ENCODE results near the gene ADAMTS5.

ADAMTS5 gene

GRCh38 chr21:26892151-26892550, 74.7 kb downstream of the ADAMTS5 start:
- in situ Hi-C loops (cut with MboI; ENCODE audit: low sequenced_read_pairs): no loop called here

- in situ Hi-C loops (cut with MboI; ENCODE audit: low sequenced_read_pairs): no loop called here
These were observed 78.0 kb downstream of the ADAMTS5 start for GRCh38 chr21:26888931-26889330.

DNA sequence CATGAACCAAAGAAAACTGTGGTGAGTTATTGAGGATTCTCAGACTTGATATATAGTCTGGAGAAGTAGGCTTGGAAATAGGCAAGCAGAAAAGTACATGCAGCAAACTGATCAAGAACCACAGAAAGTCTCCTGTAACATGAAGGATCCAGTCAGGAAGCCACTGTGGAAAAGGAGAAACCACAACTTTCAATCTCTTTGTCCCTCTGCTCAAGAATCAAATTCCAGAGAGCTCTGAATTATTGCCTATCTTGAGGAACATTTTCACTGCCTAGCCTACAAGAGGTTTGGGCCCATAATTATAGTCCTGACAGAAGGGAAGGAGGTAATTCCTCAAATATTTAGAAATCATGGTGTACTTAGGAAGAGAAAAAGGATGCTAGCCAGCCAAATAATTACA, 78.6 kb downstream of the ADAMTS5 start:
- in situ Hi-C loops (cut with MboI; ENCODE audit: low sequenced_read_pairs): no loop called here

- in situ Hi-C loops (cut with MboI; ENCODE audit: low sequenced_read_pairs): no loop called here
These were observed 79.6 kb downstream of the ADAMTS5 start for GRCh38 chr21:26887251-26887650.

- in situ Hi-C loops (cut with MboI; ENCODE audit: low sequenced_read_pairs): no loop called here
These were observed 82.5 kb downstream of the ADAMTS5 start for GRCh38 chr21:26884436-26884835.

DNA sequence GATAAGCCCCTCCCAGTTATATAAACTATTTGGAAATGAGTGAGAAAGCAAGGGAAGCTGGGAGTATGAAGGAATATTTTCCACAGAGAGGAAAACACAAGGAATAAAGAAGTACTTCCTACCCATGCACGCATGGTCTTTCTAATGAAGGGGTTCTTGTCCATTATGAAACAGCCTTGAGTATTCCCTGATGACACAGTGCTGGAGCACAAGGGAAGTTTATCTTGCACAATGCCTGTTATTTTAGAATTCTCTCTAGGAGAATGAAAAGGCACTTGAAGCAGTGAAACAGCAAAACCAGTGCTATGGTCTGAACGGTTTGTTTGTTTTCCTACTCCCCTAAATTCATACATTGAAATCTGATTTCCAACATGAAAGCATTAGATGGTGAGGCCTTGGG, 83.1 kb downstream of the ADAMTS5 start:
- in situ Hi-C loops (cut with MboI; ENCODE audit: low sequenced_read_pairs): no loop called here

DNA sequence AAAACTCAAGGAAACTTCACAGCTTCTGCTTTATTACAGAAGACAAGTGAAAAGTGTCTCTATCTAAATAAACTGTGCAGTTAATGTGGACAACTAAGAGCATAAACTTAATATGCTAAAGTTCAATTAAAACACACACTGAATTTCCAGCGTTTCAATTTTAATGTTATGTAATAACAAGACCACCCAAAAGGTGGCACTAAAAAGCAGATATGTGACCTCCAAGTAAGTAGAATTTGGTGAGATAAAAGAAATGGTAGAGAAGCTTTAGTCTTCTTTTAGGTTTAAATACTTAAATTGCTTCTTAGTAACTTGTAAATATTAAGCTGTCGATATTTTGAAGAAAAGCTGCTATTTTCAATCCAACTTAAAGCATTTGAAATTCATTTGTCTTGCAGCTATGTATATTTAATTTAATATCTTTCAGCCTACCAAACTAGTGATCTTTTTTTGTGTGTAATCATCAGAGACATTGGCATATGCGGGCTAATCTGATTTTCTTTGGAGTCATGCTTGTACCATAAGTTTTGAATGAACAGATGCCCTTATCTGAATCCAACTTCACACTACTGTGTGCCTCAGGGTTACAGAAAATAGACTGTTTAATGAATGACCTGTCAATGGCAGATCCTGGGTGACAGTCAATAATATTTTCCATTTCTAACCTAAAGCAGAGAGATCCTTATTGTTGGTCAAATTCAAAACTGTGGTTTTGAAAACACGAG, 85.2 kb downstream of the ADAMTS5 start:
- in situ Hi-C loops (cut with MboI; ENCODE audit: low sequenced_read_pairs): no loop called here

DNA sequence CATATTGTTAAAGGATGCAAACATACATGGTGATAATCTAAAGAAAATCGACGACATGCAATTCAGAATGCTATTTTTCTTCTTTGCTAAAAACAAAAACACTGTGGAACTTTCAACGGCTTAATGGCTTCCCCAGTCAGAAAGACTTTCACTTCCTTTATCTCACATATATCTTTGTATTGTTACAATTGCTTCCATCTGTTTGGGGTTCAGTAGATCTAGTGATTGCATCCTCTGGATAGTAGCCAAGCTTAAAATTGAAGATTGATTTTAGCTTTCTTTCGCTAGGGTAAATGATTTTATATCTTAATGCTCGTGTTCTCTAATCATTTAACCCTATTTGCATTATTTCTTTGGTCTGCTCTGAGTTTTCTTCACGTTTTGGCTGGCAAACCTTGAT, 89.9 kb downstream of the ADAMTS5 start:
- in situ Hi-C loops (cut with MboI; ENCODE audit: low sequenced_read_pairs): no loop called here

DNA sequence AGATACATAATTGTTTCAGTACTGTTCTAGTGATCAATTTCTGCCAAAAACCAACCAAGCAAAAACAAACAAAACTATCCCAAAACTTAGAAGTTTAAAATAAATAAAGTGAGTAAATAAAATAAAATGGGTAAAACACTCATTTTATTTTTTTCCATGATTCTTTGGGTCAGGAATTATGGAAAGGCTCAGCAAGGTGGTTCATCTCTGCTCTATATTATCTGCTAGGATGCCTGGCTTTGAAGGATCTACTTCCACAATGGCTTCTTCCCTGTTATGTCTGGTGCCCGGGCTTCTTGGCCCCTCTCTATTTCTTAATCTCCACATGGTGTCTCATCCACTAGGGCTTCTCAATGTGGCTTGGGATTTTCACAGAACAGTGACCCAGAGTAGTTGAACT, 92.5 kb downstream of the ADAMTS5 start:
- in situ Hi-C loops (cut with MboI; ENCODE audit: low sequenced_read_pairs): loop anchor here (25.0 kb wide), 1 partner anchor 1863 kb away; no protein-coding TSS in a partner anchor

Measured in HL-60/S4 treated with retinoic acid at 250 ng/mL for 4 days and 3 days (cell line).